GM12873 (cell line): Measurements from ENCODE around the gene PXN.

Experiments
- TF ChIP-seq, protein P1 (sequence below): IDR thresholded peaks from 2 replicates; pipeline ENCODE4 v1.5.1; 2012; ENCODE audit warnings: low read depth, mild to moderate bottlenecking, moderate library complexity, low read length, control low read depth; ENCODE audit not compliant: insufficient read depth; ENCODE audit errors: missing control alignments

The PXN gene

DNA sequence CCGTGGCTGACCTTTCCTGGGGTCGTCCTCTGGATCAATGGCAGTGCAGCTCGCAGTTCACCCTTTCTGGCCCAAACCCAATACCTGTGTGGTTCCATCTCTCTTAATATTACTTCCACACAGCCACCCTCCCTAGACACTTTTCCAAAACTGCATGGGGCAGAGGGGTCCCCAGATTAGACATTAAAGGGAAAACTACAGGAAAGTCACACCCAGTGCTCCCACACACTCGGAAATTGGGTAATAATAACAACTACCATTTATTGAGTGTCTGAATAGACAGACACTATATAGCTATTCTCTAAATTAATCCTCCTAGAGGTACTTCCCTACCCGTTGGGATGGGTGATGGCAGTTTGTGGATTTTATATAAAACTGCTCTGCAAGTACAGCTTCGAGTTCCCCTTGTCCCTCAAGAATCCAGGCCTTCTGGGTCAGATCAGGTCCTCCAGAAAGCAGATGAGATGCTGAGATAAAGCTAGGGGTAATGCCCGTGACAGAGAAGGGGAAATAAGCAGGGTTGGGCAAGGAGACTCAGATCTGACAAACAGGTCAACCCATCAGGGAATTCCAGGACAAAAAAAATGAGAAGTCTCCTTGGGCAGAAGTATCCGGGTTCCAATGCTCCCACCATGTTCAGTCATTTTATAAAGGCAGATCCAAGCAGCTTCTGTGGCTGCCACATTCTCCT is 795 bp upstream of the PXN start:
- TF ChIP-seq, protein P1, sequence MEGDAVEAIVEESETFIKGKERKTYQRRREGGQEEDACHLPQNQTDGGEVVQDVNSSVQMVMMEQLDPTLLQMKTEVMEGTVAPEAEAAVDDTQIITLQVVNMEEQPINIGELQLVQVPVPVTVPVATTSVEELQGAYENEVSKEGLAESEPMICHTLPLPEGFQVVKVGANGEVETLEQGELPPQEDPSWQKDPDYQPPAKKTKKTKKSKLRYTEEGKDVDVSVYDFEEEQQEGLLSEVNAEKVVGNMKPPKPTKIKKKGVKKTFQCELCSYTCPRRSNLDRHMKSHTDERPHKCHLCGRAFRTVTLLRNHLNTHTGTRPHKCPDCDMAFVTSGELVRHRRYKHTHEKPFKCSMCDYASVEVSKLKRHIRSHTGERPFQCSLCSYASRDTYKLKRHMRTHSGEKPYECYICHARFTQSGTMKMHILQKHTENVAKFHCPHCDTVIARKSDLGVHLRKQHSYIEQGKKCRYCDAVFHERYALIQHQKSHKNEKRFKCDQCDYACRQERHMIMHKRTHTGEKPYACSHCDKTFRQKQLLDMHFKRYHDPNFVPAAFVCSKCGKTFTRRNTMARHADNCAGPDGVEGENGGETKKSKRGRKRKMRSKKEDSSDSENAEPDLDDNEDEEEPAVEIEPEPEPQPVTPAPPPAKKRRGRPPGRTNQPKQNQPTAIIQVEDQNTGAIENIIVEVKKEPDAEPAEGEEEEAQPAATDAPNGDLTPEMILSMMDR, result no peak

DNA sequence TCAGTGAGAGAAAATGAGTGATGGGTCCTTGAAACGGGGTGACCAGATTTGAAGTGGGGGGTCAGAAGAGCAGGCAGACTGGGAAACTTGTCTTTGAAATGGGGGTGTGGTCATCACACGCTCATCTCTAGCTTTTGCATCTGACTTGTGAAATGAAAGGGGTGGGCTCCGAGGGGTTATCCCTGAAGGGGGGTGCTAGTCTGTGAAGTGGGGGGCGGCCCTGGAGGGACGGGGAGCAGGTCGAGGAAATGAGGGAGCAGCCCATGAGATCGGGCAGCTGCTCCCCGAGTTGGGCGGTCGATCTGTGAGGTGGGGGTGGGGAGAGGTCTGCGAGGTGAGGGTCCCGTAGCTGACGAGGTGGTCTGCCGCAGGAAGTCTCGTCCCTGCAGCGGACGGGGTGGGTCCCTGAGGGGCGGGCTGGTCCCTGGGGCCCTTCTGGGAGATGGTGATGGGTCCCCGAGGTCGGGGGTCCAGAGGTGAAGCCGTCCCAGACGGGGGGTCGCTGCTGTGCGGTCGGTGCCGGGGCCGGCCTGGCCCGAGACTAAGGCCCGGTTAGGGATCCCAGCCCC is 542 bp downstream of the PXN start:
- TF ChIP-seq, protein P1, result no peak

DNA sequence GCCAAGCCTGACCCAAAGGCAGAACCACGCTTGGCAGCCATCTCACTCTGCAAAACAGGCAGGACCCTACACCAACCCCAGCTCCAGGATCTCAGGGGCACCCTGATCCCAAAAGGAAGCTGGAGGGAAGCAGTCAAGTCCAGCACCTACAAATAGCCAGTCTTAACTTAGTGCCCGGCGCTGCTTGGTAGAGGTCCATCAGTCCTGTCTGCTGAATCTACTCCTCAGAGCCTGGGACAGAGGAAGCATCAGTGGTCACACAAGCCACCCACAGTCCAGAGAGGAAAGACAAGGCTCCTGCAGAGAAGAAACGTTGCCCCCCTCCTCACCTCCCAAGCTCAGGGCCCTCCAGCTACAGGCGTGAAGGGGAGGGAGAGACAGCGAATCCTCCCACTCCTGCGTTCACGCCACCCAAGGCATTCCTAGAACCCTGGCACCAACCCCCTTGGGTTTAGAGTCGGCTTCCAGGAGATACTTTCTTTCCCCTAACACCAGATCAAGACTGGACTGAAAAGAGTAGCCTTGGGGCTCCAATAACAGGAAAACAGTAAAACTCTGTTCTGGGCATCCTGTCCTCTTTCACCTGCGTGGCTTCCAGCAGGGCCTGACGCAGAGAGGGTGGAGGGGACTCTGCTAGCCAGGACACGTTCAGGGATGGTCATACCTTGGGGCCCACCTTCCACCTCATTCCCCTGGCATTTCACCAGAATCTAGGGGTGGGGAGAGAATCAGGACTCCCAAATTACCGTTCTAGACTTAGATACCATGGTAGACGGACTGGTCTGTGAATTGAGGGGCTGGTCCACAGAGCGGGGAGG is 1.2 kb downstream of the PXN start:
- TF ChIP-seq, protein P1, result no peak

DNA sequence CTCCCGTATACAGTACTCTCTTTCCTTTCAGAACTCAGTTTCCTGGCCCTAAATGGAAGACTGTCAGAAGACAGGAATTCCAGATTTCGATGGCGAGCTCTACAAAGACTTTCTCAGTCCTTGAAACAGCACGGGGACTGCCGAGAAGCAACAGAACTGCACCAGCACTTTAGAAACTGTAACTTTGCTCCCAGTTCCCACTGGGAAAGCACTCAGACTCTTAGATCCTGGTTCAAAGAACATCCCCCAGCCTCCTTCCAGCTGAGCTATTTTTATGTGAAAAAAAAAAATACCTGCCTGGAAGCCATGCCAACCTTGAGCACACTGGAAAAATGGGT is 1.8 kb downstream of the PXN start:
- TF ChIP-seq, protein P1, result no peak

DNA sequence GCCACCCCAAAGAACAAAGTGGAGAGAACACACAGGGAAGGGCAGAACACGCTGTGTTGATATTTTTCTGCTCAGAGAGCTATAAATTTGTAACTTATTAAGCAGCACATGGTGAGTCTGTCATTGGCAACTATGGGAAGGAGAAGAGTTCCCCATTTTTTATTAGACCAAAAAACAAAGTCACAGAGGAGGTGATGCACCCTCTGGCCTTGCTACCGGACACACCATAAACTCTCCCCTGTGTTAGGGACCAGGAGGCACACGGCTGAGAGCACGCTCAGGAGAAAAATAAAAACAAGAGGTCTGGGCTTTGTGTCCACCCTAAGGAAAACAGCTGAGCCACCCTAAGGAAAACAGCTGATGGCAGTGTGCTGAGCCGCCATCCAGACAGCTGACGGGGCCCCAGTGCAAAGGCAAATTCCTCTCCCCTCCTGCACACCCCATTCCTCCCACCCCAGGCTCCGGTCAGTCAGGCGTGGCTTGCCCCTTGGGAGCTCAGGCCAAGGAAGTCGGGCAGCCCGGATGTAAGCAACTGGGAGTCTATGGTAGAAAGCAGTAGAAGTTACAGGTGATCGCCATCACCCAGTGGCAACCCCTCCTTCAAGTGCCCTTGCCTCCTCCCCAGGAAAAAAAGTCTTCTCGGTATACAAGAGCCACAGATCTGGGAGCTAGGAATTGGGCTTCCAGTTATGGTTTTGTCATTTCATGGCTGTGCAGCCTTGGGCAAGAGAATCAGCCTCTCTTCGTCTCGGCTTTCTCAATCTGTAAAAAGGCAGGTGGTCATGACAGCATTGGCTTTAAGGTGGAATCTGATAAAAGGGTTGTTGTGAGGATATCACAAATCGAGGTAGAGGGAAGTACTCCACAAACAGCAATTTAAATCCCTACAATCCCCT is 2.4 kb downstream of the PXN start:
- TF ChIP-seq, protein P1, result no peak

DNA sequence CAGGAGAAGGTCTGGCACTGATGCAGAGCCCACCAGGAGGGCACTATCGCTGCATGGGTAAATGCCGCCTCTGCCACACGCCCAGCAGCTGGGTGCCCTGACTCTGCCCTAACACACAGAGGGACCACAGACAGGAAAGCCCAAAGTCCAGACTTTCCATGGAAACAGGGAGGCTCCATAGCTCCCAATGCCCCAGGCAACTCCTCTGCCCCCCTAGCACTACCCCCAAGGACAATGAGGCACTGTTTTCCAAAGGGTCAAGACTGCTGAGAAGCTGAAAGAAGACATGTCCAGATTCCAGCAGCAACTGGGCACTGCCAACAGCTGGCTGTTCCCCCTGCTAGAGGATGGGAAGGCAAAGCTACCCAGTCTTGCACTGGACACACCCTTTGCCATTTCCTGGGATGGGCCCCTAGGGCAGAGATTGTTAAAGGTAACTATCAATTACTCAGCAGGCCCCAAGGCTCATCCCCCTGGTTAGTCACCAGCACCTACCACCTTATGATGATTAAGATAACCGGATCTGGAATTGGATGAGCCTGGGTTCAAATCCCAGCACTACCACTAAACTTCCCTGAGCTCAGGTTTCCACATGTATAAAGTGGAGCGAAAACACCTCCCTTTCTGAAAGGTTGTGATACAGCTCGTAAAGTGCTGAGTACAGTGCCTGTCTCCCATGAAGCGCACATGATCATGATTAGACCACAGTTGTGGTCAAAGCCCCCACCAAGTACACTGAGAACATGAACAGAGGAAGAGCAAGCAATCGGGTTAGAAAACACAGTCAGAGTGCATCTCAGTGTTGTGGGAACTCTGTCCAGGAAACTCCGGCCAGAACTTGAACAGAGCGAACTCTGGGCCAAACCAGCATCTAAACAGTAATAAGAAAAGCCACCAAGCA is 3.3 kb downstream of the PXN start:
- TF ChIP-seq, protein P1, result no peak
